ENCODE measurements around the gene AP4B1.

The AP4B1 gene

DNA sequence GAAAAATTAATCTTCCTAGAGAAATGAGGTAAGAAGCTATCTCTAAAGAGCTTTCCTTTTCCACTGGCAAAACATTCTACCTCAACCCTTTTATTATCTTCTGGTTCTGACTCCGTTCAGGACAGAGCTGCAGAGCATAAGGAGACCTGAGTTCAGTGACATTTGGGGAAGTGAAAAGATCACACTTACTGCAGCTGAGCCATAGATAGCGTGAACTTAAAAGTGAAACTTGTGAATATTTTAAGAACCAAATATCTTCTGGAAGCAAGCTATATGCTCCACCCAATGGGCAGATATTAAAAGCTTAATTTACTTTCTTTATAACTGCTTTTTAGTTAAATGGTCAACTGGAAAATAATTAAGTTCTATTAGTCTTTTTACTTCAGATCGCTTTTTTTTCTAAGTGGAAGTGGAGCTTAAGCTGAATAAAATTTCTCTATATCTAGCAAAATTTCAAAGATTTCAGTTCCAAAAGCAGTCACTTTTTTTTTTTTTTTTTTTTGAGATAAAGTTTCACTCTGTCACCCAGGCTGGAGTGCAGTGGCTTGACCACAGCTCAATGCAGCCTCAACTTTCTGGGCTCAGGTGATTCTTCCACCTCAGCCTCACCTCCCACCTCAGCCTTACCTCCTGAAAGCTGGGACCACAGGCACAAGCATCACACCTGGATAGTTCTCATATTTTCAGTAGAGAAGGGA, 45.0 kb downstream of the AP4B1 start:
- Histone ChIP-seq H3K4me3 (ENCODE audit: low read depth in 1 of 2, low read length in 1 of 2) (peak overlapping the region; percentile 24 to 28), H3K36me3 (peaks cover 21% of the 10 kb centered on the region), H3K27me3 (no peaks in the 10 kb centered on the region), H3K27ac (peak overlapping the region; percentile 81), H3K9me3 (no peaks in the 10 kb centered on the region), H3K4me1 (ENCODE audit: control insufficient read depth in 1 of 2, insufficient read depth in 1 of 2, low read depth in 1 of 2, low read length in 1 of 2) (peaks cover 49 to 60% of the 10 kb centered on the region in 2 experiments)
- TF ChIP-seq CTCF (IDR thresholded peaks at IDR 0.05), result no peak

DNA sequence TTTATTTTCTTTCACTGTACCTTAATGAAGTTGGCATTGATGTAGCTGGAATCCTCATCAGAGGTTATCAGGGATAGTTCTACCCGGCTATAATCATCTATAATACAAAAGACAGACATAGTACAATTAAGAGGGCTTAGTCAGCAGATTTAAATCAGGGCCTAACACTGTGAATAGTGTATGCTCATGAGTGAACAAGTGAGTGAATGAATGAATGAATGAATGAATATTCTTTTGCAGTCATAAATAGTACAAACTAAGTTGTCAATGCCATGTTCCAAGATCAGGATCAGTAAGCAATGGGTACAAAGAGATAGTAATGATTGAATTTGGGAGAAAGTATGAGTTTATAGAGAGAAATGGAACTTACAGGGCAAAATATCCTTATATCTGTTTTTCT, 45.6 kb downstream of the AP4B1 start:
- H3K4me1 ChIP-seq (ENCODE audit: control insufficient read depth in 1 of 2, insufficient read depth in 1 of 2, low read depth in 1 of 2, low read length in 1 of 2), result peaks cover 49 to 60% of the 10 kb centered on the region in 2 experiments
- no peak for TF ChIP-seq CTCF (IDR thresholded peaks at IDR 0.05)
- peak overlapping the region; percentile 81 for H3K27ac ChIP-seq
- H3K36me3 ChIP-seq, result peaks cover 28% of the 10 kb centered on the region
- no peaks in the 10 kb centered on the region for H3K9me3 ChIP-seq
- H3K4me3 ChIP-seq (ENCODE audit: low read depth in 1 of 2, low read length in 1 of 2), result peak overlapping the region in 1 of 2 experiments; percentile 24
- H3K27me3 ChIP-seq, result no peaks in the 10 kb centered on the region

- peaks cover 30% of the 10 kb centered on the region for H3K36me3 ChIP-seq
- peaks cover 49 to 60% of the 10 kb centered on the region in 2 experiments for H3K4me1 ChIP-seq (ENCODE audit: control insufficient read depth in 1 of 2, insufficient read depth in 1 of 2, low read depth in 1 of 2, low read length in 1 of 2)
- no peaks in the 10 kb centered on the region for H3K9me3 ChIP-seq
- H3K27ac ChIP-seq, result peak overlapping the region; percentile 81
- H3K4me3 ChIP-seq (ENCODE audit: low read depth in 1 of 2, low read length in 1 of 2), result peak overlapping the region in 1 of 2 experiments; percentile 3
- no peak for TF ChIP-seq CTCF (IDR thresholded peaks at IDR 0.05)
- no peaks in the 10 kb centered on the region for H3K27me3 ChIP-seq
Observed at GRCh38 chr1:113858418-113858817, 46.2 kb downstream of the AP4B1 start.

GRCh38 chr1:113857776-113858175, 46.8 kb downstream of the AP4B1 start:
- H3K9me3 ChIP-seq, result no peaks in the 10 kb centered on the region
- TF ChIP-seq CTCF (IDR thresholded peaks at IDR 0.05), result no peak
- peaks cover 47 to 54% of the 10 kb centered on the region in 2 experiments for H3K4me1 ChIP-seq (ENCODE audit: control insufficient read depth in 1 of 2, insufficient read depth in 1 of 2, low read depth in 1 of 2, low read length in 1 of 2)
- H3K27me3 ChIP-seq, result no peaks in the 10 kb centered on the region
- peak overlapping the region; percentile 81 for H3K27ac ChIP-seq
- H3K4me3 ChIP-seq (ENCODE audit: low read depth in 1 of 2, low read length in 1 of 2), result no peak overlapping the region
- H3K36me3 ChIP-seq, result peaks cover 34% of the 10 kb centered on the region

DNA sequence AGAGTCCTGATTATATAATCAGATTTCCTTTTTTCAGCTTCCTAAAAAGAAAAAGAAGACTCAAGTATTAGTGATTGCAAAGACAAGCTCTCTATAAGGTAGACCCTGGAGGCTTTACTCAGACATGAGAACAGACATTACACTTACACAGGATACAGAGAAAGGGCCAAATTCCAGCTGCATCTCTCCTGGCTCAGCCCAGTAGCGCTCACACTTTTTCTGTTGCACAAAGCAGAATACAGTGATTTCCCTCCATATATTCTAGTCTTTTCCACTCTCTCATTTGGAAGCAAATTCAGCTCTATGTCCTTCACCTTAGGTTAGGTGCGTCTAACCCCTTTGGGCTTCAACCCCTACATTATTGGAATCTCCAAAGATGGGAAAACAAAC, 48.2 kb downstream of the AP4B1 start:
- no peaks in the 10 kb centered on the region for H3K9me3 ChIP-seq
- H3K27me3 ChIP-seq, result no peaks in the 10 kb centered on the region
- no peak for TF ChIP-seq CTCF (IDR thresholded peaks at IDR 0.05)
- H3K36me3 ChIP-seq, result peaks cover 46% of the 10 kb centered on the region
- peak overlapping the region; percentile 81 for H3K27ac ChIP-seq
- peaks cover 39 to 42% of the 10 kb centered on the region in 2 experiments for H3K4me1 ChIP-seq (ENCODE audit: control insufficient read depth in 1 of 2, insufficient read depth in 1 of 2, low read depth in 1 of 2, low read length in 1 of 2)
- H3K4me3 ChIP-seq (ENCODE audit: low read depth in 1 of 2, low read length in 1 of 2), result no peak overlapping the region
